NCI-H128 (cell line): Measurements from ENCODE around the gene P2RX4.
"Not testable (repeated sequence)": the region's sequence is repeated elsewhere in the genome, so short reads cannot be mapped to it uniquely, and the experiment has no call there.

ENCODE experiments used
- DNase-seq: peaks from one replicate; lab custom pipeline; 2025; ENCODE audit not compliant: unreplicated experiment; lab: John Stamatoyannopoulos, UW

Gene P2RX4

GRCh38 chr12:121219353-121219986 lies 9.5 kb downstream of the P2RX4 start:
- DNase-seq = no peak

GRCh38 chr12:121222847-121223246 lies 12.9 kb downstream of the P2RX4 start:
- no peak for DNase-seq

- no peak for DNase-seq
Observed at GRCh38 chr12:121223292-121224285, 13.7 kb downstream of the P2RX4 start.

GRCh38 chr12:121224591-121224990 lies 14.7 kb downstream of the P2RX4 start:
- DNase-seq = no peak

GRCh38 chr12:121226399-121226798 lies 16.5 kb downstream of the P2RX4 start:
- no peak for DNase-seq

GRCh38 chr12:121226871-121227270 lies 16.9 kb downstream of the P2RX4 start:
- not testable (repeated sequence) for DNase-seq

GRCh38 chr12:121227294-121227693 lies 17.4 kb downstream of the P2RX4 start:
- DNase-seq = no peak

- DNase-seq = no peak
Observed at GRCh38 chr12:121228919-121229665, 19.2 kb downstream of the P2RX4 start.

- not testable (repeated sequence) for DNase-seq
Observed at GRCh38 chr12:121229826-121230537, 20.1 kb downstream of the P2RX4 start.

- no peak for DNase-seq
Observed at GRCh38 chr12:121230538-121230907, 20.6 kb downstream of the P2RX4 start.

- no peak for DNase-seq
Observed at GRCh38 chr12:121232163-121232562, 22.2 kb downstream of the P2RX4 start.

GRCh38 chr12:121232977-121233627 lies 23.2 kb downstream of the P2RX4 start:
- DNase-seq = no peak

GRCh38 chr12:121233628-121234020 lies 23.7 kb downstream of the P2RX4 start:
- no peak for DNase-seq

GRCh38 chr12:121236776-121237175 lies 26.8 kb downstream of the P2RX4 start:
- no peak for DNase-seq

- DNase-seq = no peak
Observed at GRCh38 chr12:121237415-121237814, 27.5 kb downstream of the P2RX4 start.

- DNase-seq = no peak
Observed at GRCh38 chr12:121238086-121238485, 28.2 kb downstream of the P2RX4 start.

- DNase-seq = peak; percentile 34
Observed at GRCh38 chr12:121238604-121239350, 28.8 kb downstream of the P2RX4 start.

- DNase-seq = no peak
Observed at GRCh38 chr12:121239351-121240061, 29.6 kb downstream of the P2RX4 start.

- no peak for DNase-seq
Observed at GRCh38 chr12:121240062-121240420, 30.1 kb downstream of the P2RX4 start.
